ENCODE measurements around the gene TRAF2. TPM values are rescaled to one million over a fixed set of nuclear protein-coding genes. Genes with fewer than 3 reads are reported as not detected.

The TRAF2 gene
- total and polyA plus RNA-seq, 9 of the 15 experiments (the other 6 are each of a cell fraction or from before 2014, with no cell fraction given) = 0.24 to 45.2 (median 18.0) TPM

DNA sequence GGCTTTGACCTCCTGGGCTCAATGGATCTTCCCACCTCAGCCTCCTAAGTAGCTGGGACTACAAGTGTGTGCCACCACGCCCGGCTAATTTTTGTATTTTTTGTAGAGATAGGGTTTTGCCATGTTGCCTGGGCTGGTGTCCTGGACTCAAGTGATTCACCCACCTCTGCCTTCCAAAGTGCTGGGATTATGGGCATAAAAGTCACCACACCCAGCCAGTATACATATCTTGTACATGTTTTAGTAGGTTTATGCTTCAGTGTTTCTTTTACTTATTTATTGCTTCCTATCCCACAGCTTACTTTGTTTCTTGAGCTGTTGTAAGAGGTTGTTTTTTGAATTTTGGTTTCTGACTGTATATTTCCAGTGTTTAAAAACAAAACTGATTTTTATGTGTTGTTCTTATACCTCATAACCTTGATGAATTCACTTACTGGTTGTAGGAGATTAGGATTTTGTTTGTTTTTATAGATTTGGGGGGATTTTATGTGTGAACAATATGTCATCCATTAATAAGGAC lies 45.4 kb downstream of the TRAF2 start:
- FAIRE-seq = no peak
- H3K4me1 ChIP-seq (replicated peaks in 1 of 2; ENCODE audit: control insufficient read depth in 2 of 2, insufficient read depth in 2 of 2, low read length in 2 of 2) = peaks cover 10% of the 10 kb centered on the region in 2 experiments; a peak in 4 of 5 replicates
- H3K36me3 ChIP-seq (ENCODE audit: control insufficient read depth, insufficient read depth, low read length) = peaks cover 56% of the 10 kb centered on the region; the same call in 2 of the 3 replicates
- BruUV-seq (replicated peaks) = no TSS peak
- no peak overlapping the region for H3K9ac ChIP-seq (ENCODE audit: insufficient read depth in 1 of 2, low read depth in 2 of 2, low read length in 2 of 2)
- no peak for DNase-seq (ENCODE audit: extremely low read depth in 1 of 4, low spot score in 3 of 4)
- no peak overlapping the region for H3K4me2 ChIP-seq (ENCODE audit: insufficient read depth, low read length)
- H3K79me2 ChIP-seq (ENCODE audit: control insufficient read depth, insufficient read depth, low read length) = no peaks in the 10 kb centered on the region
- ChIA-PET CTCF (ENCODE audit: low intra/inter-chr PET ratio) (no interaction called here), POLR2A (interaction anchor here (0.7 kb wide), 1 partner anchor 103 kb away, joined by 5 read pairs; no protein-coding TSS in a partner anchor)
- in situ Hi-C loops (cut with MboI) (no loop called here), intact Hi-C loops (cut with micrococcal nuclease) (no loop called here)
- H3K27ac ChIP-seq (ENCODE audit: extremely low read depth, low read depth, low read length) = no peak overlapping the region
- peaks cover 4% of the 10 kb centered on the region; the same call in 1 of the 2 replicates for H4K20me1 ChIP-seq (replicated peaks; ENCODE audit: control insufficient read depth, insufficient read depth, low read length)
- no peaks in the 10 kb centered on the region for H3K9me1 ChIP-seq (ENCODE audit: control insufficient read depth, insufficient read depth, low read length)
- no peak for ATAC-seq
- H2AFZ ChIP-seq (ENCODE audit: low read depth, low read length) = no peak overlapping the region
- no peak overlapping the region for H3K4me3 ChIP-seq
- H3K9me3 ChIP-seq (replicated peaks; ENCODE audit: control insufficient read depth, insufficient read depth, low read depth, low read length) = no peaks in the 10 kb centered on the region
- WGBS (ENCODE audit: insufficient coverage, low coverage, missing lambda C conversion rate) = 96% methylated on average over 2 of the region's 2 CpGs
- H3K27me3 ChIP-seq (ENCODE audit: control insufficient read depth in 2 of 2, insufficient read depth in 2 of 2, low read length in 2 of 2) = no peaks in the 10 kb centered on the region
- no peak for TF ChIP-seq ZNF830 (CRISPR knock-in tag; IDR thresholded peaks at IDR 0.05)
- no peak for TF ChIP-seq ZNF316 (IDR thresholded peaks at IDR 0.05)
- TF ChIP-seq NELFE (IDR thresholded peaks at IDR 0.05; ENCODE audit: insufficient read depth, insufficient read length) = no peak
- TF ChIP-seq ASH1L (IDR thresholded peaks at IDR 0.05; ENCODE audit: borderline replicate concordance, low read depth, partially characterized antibody) = no peak
- TF ChIP-seq SMARCE1 (IDR thresholded peaks at IDR 0.05) = no peak
- TF ChIP-seq ILK (tag; IDR thresholded peaks at IDR 0.05; ENCODE audit: borderline replicate concordance, low read depth) = no peak
- TF ChIP-seq HCFC1 (IDR thresholded peaks at IDR 0.05; ENCODE audit: low read depth, low read length) = no peak
- TF ChIP-seq NONO (IDR thresholded peaks at IDR 0.05; ENCODE audit: low read depth in 2 of 2, low read length in 1 of 2) = no peak
- no peak for TF ChIP-seq HSF4 (CRISPR knock-in tag; IDR thresholded peaks at IDR 0.05; ENCODE audit: borderline replicate concordance)
- TF ChIP-seq, protein P1, sequence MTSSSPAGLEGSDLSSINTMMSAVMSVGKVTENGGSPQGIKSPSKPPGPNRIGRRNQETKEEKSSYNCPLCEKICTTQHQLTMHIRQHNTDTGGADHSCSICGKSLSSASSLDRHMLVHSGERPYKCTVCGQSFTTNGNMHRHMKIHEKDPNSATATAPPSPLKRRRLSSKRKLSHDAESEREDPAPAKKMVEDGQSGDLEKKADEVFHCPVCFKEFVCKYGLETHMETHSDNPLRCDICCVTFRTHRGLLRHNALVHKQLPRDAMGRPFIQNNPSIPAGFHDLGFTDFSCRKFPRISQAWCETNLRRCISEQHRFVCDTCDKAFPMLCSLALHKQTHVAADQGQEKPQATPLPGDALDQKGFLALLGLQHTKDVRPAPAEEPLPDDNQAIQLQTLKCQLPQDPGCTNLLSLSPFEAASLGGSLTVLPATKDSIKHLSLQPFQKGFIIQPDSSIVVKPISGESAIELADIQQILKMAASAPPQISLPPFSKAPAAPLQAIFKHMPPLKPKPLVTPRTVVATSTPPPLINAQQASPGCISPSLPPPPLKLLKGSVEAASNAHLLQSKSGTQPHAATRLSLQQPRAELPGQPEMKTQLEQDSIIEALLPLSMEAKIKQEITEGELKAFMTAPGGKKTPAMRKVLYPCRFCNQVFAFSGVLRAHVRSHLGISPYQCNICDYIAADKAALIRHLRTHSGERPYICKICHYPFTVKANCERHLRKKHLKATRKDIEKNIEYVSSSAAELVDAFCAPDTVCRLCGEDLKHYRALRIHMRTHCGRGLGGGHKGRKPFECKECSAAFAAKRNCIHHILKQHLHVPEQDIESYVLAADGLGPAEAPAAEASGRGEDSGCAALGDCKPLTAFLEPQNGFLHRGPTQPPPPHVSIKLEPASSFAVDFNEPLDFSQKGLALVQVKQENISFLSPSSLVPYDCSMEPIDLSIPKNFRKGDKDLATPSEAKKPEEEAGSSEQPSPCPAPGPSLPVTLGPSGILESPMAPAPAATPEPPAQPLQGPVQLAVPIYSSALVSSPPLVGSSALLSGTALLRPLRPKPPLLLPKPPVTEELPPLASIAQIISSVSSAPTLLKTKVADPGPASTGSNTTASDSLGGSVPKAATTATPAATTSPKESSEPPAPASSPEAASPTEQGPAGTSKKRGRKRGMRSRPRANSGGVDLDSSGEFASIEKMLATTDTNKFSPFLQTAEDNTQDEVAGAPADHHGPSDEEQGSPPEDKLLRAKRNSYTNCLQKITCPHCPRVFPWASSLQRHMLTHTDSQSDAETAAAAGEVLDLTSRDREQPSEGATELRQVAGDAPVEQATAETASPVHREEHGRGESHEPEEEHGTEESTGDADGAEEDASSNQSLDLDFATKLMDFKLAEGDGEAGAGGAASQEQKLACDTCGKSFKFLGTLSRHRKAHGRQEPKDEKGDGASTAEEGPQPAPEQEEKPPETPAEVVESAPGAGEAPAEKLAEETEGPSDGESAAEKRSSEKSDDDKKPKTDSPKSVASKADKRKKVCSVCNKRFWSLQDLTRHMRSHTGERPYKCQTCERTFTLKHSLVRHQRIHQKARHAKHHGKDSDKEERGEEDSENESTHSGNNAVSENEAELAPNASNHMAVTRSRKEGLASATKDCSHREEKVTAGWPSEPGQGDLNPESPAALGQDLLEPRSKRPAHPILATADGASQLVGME (CRISPR knock-in tag; IDR thresholded peaks at IDR 0.05) = no peak
- TF ChIP-seq, protein P2, sequence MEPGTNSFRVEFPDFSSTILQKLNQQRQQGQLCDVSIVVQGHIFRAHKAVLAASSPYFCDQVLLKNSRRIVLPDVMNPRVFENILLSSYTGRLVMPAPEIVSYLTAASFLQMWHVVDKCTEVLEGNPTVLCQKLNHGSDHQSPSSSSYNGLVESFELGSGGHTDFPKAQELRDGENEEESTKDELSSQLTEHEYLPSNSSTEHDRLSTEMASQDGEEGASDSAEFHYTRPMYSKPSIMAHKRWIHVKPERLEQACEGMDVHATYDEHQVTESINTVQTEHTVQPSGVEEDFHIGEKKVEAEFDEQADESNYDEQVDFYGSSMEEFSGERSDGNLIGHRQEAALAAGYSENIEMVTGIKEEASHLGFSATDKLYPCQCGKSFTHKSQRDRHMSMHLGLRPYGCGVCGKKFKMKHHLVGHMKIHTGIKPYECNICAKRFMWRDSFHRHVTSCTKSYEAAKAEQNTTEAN (CRISPR knock-in tag; IDR thresholded peaks at IDR 0.05) = no peak
- TF ChIP-seq NR3C1 (CRISPR knock-in tag; IDR thresholded peaks at IDR 0.05) = no peak
- TF ChIP-seq, protein P3, sequence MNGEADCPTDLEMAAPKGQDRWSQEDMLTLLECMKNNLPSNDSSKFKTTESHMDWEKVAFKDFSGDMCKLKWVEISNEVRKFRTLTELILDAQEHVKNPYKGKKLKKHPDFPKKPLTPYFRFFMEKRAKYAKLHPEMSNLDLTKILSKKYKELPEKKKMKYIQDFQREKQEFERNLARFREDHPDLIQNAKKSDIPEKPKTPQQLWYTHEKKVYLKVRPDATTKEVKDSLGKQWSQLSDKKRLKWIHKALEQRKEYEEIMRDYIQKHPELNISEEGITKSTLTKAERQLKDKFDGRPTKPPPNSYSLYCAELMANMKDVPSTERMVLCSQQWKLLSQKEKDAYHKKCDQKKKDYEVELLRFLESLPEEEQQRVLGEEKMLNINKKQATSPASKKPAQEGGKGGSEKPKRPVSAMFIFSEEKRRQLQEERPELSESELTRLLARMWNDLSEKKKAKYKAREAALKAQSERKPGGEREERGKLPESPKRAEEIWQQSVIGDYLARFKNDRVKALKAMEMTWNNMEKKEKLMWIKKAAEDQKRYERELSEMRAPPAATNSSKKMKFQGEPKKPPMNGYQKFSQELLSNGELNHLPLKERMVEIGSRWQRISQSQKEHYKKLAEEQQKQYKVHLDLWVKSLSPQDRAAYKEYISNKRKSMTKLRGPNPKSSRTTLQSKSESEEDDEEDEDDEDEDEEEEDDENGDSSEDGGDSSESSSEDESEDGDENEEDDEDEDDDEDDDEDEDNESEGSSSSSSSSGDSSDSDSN (IDR thresholded peaks at IDR 0.05; ENCODE audit: borderline replicate concordance in 1 of 2, low read depth in 2 of 2, low read length in 2 of 2) = no peak
- TF ChIP-seq ZSCAN29 (IDR thresholded peaks at IDR 0.05) = no peak
